Measurements from ENCODE around the gene SERP2. TPM values are rescaled to one million over a fixed set of nuclear protein-coding genes. Genes with fewer than 3 reads are reported as not detected.

Gene SERP2
- total and polyA plus RNA-seq, 2 donors (not counting 1 experiment from before 2014, with no cell fraction given): 0.43 TPM; not detected in 1

- Histone ChIP-seq H4K20me1 (ENCODE audit: control insufficient read depth, insufficient read depth, low read length, poor library complexity, severe bottlenecking) (no peaks in the 10 kb centered on the region), H3K9ac (ENCODE audit: low read length) (peak overlapping the region; percentile 80), H3K36me3 (replicated peaks in 1 of 2; ENCODE audit: control extremely low read depth in 1 of 2, control insufficient read depth in 1 of 2, extremely low read depth in 1 of 2, insufficient read depth in 2 of 2, low read length in 1 of 2) (no peaks in the 10 kb centered on the region), H3K4me2 (replicated peaks; ENCODE audit: low read depth, low read length, poor library complexity, severe bottlenecking) (peak overlapping the region; percentile 94), H3K9me3 (ENCODE audit: control extremely low read depth in 1 of 3, control insufficient read depth in 2 of 3, insufficient read depth in 1 of 3, low read length in 2 of 3) (no peaks in the 10 kb centered on the region), H2AFZ (ENCODE audit: insufficient read depth, low read depth, low read length, poor library complexity, severe bottlenecking) (peak overlapping the region; percentile 77), H3K79me2 (ENCODE audit: control insufficient read depth, insufficient read depth, low read length) (no peaks in the 10 kb centered on the region), H3K27ac (ENCODE audit: low read length in 2 of 2) (peak overlapping the region; percentile 69 to 81), H3K4me3 (ENCODE audit: control extremely low read depth in 1 of 5, extremely low read depth in 1 of 5, insufficient read depth in 1 of 5, low read depth in 2 of 5, low read length in 4 of 5) (peak overlapping the region; percentile 52 to 90 (median 71)), H3K4me1 (ENCODE audit: control insufficient read depth in 2 of 2, insufficient read depth in 2 of 2, low read length in 2 of 2) (peaks cover 22 to 30% of the 10 kb centered on the region in 2 donors), H3K27me3 (replicated peaks in 1 of 4; ENCODE audit: control extremely low read depth in 1 of 4, control insufficient read depth in 3 of 4, insufficient read depth in 4 of 4, low read length in 3 of 4) (peaks cover 0 to 16% (median 0%) of the 10 kb centered on the region in 4 experiments)
- CTCF ChIA-PET: interaction anchor here (0.6 to 12.2 kb wide), 10 partner anchors 38 to 529 kb away, joined by 3 to 260 read pairs (median 4); no protein-coding TSS in a partner anchor
- peaks cover 29% of the 10 kb centered on the region for H3K4me1 Mint-ChIP-seq
- H3K4me3 Mint-ChIP-seq: peak overlapping the region; percentile 89
- TF ChIP-seq CTCF (IDR thresholded peaks at IDR 0.05) (no peak), EZH2 (IDR thresholded peaks at IDR 0.05; ENCODE audit: borderline replicate concordance, insufficient read depth, low read depth, low read length, poor library complexity, severe bottlenecking) (no peak)
- no peaks in the 10 kb centered on the region for H3K9me3 Mint-ChIP-seq (ENCODE audit: insufficient read depth)
- ATAC-seq (ENCODE audit: low read depth): peak; percentile 91
- peak overlapping the region; percentile 84 for H3K27ac Mint-ChIP-seq
- under 1% methylated on average over 51 of the region's 51 CpGs for WGBS (ENCODE audit: insufficient coverage)
- H3K27me3 Mint-ChIP-seq: peaks cover 11% of the 10 kb centered on the region
- intact Hi-C loops (cut with micrococcal nuclease): loop anchor here (1.0 kb wide), 3 partner anchors 176 to 556 kb away; partner anchors contain the start of genes CCDC122 and LACC1
- POLR2A ChIA-PET: interaction anchor here (0.6 to 0.8 kb wide), 4 partner anchors 17 to 527 kb away, joined by 3 to 8 read pairs (median 6); no protein-coding TSS in a partner anchor
- DNase-seq: peak; percentile 94
These were observed 61.7 kb downstream of the SERP2 start for GRCh38 chr13:44435142-44435918.

Measured in B cell (primary cell).